ENCODE measurements around the gene LRRC40.

Gene LRRC40

GRCh38 chr1:70115315-70115714 lies 90.1 kb downstream of the LRRC40 start:
- DNase-seq (ENCODE audit: low spot score), result no peak

GRCh38 chr1:70112838-70113237 lies 92.5 kb downstream of the LRRC40 start:
- no peak for DNase-seq (ENCODE audit: low spot score)

GRCh38 chr1:70109241-70109640 lies 96.1 kb downstream of the LRRC40 start:
- DNase-seq (ENCODE audit: low spot score), result no peak

- DNase-seq (ENCODE audit: low spot score), result no peak
Observed at GRCh38 chr1:70103770-70104169, 101.6 kb downstream of the LRRC40 start.

- DNase-seq (ENCODE audit: low spot score), result no peak
Observed at GRCh38 chr1:70101774-70102173, 103.6 kb downstream of the LRRC40 start.

- DNase-seq (ENCODE audit: low spot score), result no peak
Observed at GRCh38 chr1:70101231-70101630, 104.1 kb downstream of the LRRC40 start.
